HG03045 (cell line): ENCODE data around the gene EPX.
A peak's percentile ranks its signal among the peaks of the same experiment; 100 is the strongest.

ENCODE experiments used
- ATAC-seq: cut with Tn5 transposase; IDR thresholded peaks from one replicate; pipeline ENCODE4 v1.9.1; 2021; ENCODE audit warnings: mild to moderate bottlenecking, moderate library complexity; ENCODE audit not compliant: unreplicated experiment

Gene EPX

DNA sequence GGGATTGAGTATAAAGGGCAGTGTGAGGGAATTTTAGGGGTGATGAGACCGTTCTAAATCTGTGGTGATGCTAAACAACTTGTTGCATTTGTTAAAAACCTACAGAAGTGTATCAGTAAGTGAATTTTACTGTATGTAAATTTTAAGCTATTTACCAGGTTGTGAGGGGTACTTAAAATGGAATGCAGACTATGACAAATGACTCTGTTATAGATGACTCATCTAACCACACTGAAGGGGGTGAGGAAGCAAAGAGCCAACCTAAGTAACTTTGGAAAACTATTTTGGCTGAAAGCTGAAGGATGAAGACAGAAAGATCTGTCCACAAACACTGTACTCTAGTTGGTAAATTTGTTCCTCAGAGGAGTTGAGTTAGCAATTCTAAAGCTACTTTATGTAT, 31.8 kb downstream of the EPX start:
- no peak for ATAC-seq

GRCh38 chr17:58227733-58228132, 35.2 kb downstream of the EPX start:
- ATAC-seq: no peak

GRCh38 chr17:58228679-58229078, 36.2 kb downstream of the EPX start:
- ATAC-seq: no peak

DNA sequence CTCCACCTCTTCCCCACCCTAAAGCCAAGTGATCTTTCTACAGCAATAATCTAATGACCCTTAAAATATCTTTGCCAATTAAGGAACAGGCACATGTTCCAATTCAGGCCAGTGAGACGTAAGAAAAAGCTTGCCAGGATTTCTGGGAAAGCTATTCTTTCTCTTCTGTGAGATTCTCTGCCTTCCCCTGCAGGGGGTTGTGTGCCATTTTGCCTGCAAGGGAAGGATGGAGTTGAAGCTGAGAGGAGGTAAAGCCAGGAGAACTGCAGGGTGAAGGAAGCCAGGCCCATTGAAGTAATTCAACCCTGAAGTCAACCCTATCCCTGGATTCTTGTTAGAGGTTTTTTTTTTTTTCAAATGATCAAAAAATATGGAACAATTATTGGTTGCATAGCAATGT, 36.9 kb downstream of the EPX start:
- no peak for ATAC-seq

- no peak for ATAC-seq
Measured at GRCh38 chr17:58229881-58230280, 37.4 kb downstream of the EPX start.

- ATAC-seq: no peak
Measured at GRCh38 chr17:58231641-58232040, 39.1 kb downstream of the EPX start.

DNA sequence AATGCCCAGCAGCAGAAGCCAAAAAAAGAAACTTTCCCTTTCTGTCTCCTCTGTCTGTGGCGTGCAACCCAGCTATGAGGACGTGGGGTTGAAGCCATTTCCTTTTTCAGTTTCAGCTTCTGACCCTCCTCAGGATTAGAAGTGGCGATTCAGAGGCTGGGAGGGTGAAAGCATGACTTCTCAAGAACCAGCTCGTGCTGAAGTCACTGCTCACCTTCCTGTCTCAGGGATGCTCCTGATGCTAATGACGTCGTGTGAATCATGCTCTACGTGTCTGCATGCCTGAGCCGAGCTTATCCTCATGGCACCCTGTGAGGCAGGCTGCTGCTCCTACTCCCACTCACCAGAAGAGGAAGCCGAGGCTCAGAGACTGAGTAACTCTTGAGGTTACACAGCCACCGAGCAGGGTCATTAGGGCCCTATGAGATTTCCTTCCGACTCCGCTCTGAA, 40.2 kb downstream of the EPX start:
- ATAC-seq: peak; percentile 67

DNA sequence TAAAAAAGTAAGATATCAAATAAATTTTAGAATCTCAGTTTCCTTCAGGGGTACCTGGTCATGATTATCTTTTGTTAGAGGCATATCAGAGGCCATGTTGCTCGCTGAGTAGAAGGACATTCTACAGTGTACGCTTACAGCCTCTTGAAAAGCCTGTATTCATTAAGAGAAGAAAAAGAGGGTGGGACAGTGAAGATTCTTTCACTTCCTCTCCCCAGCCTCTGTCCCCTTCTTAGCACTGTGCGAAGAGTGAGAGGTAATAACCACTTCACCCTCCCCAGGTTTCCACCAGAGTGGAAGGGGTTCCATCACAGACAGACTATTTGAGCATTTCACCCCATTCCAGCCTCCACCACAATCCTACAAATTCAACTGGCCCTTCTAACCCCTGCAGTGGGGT, 41.0 kb downstream of the EPX start:
- ATAC-seq: peak; percentile 67

DNA sequence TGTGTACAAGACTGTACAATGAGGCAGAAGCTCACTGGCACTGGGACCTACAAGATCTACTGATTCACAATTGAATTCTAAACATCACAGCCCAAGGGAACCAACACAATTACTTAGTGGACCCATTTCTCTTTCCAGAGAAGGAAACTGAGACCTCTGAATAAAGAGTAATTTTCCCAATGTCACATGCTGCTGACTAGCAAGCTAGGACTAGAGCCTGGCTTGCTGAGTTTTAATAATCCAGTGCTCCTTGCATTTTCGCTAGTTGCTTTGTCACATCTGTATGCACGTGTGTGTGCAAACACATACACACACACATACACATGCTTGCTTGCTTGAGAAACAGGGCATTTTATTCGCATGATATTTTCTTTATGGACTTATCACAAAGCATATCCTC, 42.0 kb downstream of the EPX start:
- ATAC-seq: no peak

DNA sequence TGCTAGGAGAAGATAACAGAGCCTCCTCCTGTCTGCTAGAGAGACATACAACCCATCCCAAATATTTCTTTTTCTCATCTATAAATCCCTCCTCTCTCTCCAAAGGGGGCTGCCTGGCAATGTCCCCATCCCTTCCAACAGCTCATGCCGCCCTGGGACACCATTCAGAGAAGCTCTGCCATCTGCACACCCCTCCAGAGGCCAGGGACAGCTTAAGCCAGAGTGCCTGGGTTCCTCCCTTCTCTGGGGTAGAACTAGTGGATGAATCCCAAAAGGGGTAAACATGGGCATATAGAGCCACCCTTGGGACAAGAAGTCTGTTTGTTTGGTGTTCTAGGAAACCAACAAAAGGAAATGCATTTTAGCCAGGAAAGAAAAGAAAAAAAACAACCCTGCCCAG, 43.3 kb downstream of the EPX start:
- ATAC-seq: no peak

- no peak for ATAC-seq
Measured at GRCh38 chr17:58236394-58236793, 43.9 kb downstream of the EPX start.

DNA sequence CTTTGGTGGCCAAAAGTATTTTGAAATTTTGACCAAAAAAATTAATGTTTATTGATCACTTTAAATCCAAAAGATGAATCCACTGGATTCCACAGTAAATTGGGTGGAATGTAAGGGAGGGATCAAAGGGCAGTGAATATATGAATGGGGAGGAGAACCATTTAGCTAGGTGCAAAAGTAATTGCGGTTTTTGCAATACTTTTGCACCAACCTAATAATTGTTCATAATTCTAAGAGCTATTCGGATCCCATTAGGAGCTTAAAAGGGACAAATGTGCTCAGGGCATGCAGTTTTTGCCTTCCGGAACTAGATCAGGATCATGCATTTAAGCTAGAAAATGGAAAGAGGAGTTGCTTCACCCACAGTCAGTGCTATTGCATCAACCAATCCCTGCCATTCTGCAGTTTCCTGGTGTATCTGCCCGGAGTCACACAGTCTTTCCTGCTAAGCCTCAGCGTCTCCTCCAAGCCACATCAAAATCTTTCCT, 45.7 kb downstream of the EPX start, which contains the start of gene LPO:
Gene LPO (plus strand): TSS at position 438 of the 488 bp plus-strand sequence. CDS start 4,396 bp downstream, outside the sequence.
- no peak for ATAC-seq

DNA sequence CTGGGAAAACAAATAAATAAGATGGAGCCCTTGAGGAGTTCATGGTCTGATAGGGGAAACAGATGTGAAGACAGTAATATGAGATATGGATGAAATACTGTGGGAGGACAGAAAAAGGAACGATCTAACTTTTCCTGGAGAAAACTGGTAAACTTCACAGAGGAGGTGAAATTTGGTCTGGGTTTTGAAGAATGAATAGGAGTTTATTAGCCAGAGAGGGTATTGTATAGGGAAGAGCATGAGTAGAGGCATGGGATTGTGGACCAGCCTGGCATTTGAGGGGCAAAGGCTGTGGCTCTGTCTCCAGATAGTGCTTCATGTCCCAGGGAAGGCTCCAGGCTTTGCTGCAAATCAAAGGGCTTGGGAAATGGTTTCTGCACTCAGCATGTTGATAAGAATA, 47.5 kb downstream of the EPX start:
- no peak for ATAC-seq

GRCh38 chr17:58242171-58242784, 49.8 kb downstream of the EPX start:
- no peak for ATAC-seq

DNA sequence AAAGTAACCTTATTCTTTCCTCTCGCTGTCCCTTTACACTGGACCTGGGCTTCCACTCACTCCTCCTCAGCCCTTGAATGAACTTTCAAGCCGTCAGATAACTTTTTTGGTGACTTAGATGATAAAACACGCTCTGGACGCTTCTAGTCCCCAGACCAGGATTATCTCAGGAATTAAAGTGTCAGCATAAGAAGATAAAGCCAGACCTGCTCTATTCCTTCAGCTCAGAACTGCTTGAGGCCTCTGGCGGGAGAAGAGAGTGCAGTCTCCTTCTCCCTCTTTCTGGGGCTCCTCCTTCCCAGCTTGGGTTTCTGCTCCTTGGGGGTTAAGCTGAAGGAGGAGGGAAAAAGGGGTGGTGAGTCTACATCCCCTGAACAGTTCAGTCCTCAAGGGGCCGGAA, 52.4 kb downstream of the EPX start:
- ATAC-seq: no peak

DNA sequence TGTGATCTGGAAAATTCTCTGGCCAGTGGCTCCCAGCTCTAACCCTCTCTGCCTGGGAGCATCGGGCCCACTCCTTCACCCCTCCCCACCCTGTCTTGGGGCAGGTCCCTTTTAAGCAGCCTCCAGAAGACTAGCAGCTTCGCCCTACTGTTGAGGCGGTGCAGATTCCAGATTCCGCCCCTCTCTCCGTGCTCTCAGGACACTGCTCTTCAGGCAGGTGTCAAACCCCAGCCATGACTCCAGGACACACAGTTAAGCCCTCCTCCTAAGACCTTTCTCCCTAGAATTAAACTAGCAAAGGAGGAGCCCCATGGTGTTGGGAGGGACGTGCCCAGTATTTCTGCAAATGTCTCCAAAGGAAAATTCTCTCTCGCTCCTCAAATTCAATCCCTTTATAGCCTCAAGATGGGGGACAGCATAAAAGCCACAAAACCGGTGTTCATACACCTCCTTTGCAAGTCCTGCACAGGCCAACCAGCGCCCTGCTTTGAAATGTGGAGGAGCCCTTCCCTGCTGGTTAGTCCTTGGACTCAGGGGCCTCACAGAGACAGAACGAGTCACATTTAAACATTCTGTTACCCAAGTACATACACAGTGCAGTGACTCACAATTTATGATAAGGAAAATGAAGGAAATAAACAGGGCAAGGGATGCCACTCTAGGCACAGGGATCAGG, 53.0 kb downstream of the EPX start:
- ATAC-seq: no peak

DNA sequence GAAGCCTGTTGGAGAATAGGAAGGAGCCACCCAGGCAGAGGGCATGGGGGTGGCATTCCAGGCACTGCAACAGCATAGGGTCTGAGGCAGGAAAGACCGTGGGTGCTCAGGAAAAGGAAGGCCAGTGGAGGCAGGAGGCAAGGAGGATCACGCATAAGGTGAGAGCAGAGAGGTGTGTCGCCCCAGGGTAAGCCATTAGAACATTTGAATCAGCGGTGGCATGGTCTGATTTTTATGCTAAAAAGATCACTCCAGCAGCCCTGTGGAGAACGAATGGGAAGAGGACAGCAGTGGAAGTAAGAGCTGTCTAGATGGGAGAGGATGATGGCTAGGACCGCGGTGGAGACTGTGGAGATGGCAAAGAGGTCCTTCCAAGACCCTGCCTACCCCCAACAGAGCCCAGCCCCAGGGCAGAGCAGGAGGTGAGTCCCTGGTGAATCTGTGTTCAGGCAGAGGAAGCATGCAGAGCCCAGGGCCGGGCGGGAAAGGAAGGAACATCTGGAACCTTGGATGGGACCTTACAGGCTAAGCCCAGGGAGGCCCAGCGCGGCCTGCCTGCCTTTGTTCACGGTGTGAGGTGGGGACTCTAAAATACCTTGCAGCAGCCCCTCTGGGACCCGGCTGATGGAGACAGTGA, 53.7 kb downstream of the EPX start:
- ATAC-seq: no peak

DNA sequence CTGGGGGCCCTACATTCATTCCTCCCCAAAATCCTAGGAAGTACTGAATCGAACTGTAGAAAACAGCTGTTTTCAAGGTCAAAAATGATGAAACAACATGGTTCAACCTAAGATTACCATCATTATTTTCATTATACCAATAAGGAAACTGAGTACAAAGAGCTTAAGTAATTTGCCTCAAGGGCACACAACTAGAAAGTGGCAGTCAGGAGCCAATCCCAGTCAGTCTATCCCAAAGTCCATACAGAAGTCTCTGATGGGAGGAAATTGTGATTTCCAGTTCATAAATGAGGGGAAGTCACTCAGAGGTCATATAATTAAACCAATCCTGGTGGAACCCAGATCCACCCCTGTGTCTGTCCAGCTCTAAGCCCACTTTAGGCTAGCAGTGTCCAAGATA, 54.3 kb downstream of the EPX start:
- ATAC-seq: no peak

DNA sequence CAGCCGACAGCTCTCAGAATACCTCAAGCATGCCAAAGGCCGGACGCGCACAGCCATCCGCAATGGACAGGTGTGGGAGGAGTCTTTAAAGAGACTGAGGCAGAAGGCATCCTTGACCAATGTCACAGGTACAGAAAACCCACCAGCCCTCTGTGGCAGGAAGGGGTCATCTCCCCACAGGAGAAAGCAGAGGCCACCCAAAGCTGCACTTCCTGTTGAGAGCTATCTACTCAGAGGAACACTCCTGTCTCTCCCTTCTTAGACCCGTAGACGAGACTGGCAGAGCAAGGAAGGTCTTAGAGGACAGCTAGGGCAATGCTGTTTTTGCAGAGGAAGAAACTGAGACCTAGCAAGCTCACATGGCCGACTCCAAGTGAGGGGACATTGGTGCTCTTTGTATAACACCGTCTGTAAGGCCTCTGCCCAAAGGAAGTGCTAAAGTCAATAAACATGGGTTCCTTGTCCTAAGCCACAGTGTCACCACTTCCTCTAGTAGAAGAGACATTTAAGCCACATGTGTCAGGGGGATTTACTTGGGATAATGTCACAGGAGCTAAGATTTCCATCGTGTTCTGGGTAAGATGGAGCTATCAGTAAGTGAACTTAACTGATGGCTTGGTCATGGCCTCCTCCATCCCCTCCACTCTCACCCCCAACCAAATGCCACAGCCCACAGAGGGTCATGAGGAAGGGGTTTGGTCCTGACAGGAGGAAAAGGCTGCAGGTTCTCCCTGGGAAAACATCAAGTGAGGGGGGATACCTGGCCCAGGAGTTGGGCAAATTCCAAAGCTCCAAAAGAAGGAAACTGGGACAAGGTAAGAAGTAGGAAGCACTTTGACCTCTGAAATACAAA, 55.2 kb downstream of the EPX start:
- ATAC-seq: no peak

GRCh38 chr17:58248955-58249269, 56.4 kb downstream of the EPX start:
- ATAC-seq: no peak
